SK-N-MC (cell line): ENCODE data around the gene FBXL3.

ENCODE experiments used
- EZH2 ChIP-seq: fragments of 200-600 bp; sonication (generic); IDR thresholded peaks from one replicate; pipeline ENCODE4 v1.6.1; 2017; ENCODE audit warnings: antibody characterized with exemption
- POLR2AphosphoS5 ChIP-seq: IDR thresholded peaks from 2 replicates; pipeline ENCODE4 v1.6.1; 2012; ENCODE audit warnings: mild to moderate bottlenecking, low read depth, low read length, borderline replicate concordance

DNA sequence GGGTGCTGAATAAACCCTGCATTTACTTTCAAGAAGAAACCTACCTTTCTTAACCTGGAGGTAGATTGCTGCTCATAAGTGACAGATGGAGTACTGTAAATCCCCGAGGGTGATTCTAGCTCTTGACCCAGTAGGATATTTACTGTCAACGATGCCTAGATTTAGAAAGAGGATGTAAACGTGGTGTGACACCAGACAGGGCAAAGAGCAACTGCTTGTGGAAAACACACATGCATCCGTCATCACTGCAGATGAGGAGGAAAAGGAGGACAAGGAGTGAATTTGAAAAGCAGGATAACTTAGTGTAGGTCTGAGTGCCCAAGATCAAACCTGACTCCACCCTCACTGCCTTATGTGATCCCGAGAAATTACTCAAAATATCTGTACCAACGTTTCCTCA, 44.9 kb downstream of the FBXL3 start:
- TF ChIP-seq EZH2 = no peak
- TF ChIP-seq POLR2AphosphoS5 = no peak
